T-helper 17 cell (primary cell): Measurements from ENCODE around the gene SERINC4. TPM values are rescaled to one million over a fixed set of nuclear protein-coding genes. Genes with fewer than 3 reads are reported as not detected.
A peak's percentile ranks its signal among the peaks of the same experiment; 100 is the strongest.

Source experiments
- ATAC-seq: fragments of 150-1000 bp; cut with Tn5 transposase; 2 replicates; pipeline ENCODE4 v1.10.0; 2021; ENCODE audit warnings: mild to moderate bottlenecking, moderate library complexity
- DNase-seq, 3 donors: peaks; one replicate each; pipeline versions ENCODE4 v3.0.0 to v3.0.0-alpha.2; 2020 to 2021
- H3K9me3 ChIP-seq: one replicate; pipeline ENCODE4 v1.7.0; 2013; ENCODE audit warnings: low read length, mild to moderate bottlenecking; ENCODE audit not compliant: control insufficient read depth, poor library complexity, severe bottlenecking
- H3K27ac Mint-ChIP-seq: one replicate; pipeline ENCODE4 v1.8.0; 2022; ENCODE audit warnings: mild to moderate bottlenecking, moderate library complexity, mixed read lengths
- H3K27me3 Mint-ChIP-seq: one replicate; pipeline ENCODE4 v1.8.0; 2022; ENCODE audit warnings: mixed read lengths
- H3K36me3 Mint-ChIP-seq: one replicate; pipeline ENCODE4 v1.8.0; 2022; ENCODE audit warnings: low read depth, mixed read lengths
- H3K4me1 Mint-ChIP-seq: one replicate; pipeline ENCODE4 v1.8.0; 2022; ENCODE audit warnings: mild to moderate bottlenecking, mixed read lengths
- H3K4me3 Mint-ChIP-seq: one replicate; pipeline ENCODE4 v1.8.0; 2022; ENCODE audit warnings: mild to moderate bottlenecking, moderate library complexity, mixed read lengths
- total RNA-seq, 4 donors: library from RNA in 2 of 4; stranded (reverse) in 2 of 4; gene quantifications; one replicate each; pipeline ENCODE4 v1.2.3 and lab custom pipeline; 2022 to 2026

Gene SERINC4
- total RNA-seq, 2 donors from 2014 or later = 0.32 TPM; not detected in 1

GRCh38 chr15:43791993-43792760, 7.8 kb downstream of the SERINC4 start, which contains the start of gene SERF2:
Gene SERF2 (plus strand): TSS chr15:43792320. CDS start chr15:43792377, 57 bp downstream.
- DNase-seq (peak; percentile 97 to 99 (median 98)), ATAC-seq (peak; percentile 96)
- H3K4me1 Mint-ChIP-seq = peaks cover 31% of the 10 kb centered on the region
- H3K27me3 Mint-ChIP-seq = no peaks in the 10 kb centered on the region
- peak within 1 kb of the TSS; percentile 96 for H3K4me3 Mint-ChIP-seq
- peak within 1 kb of the TSS; percentile 98 for H3K27ac Mint-ChIP-seq
- H3K9me3 ChIP-seq = no peaks in the 10 kb centered on the region
- H3K36me3 Mint-ChIP-seq = peaks cover 11% of the 10 kb centered on the region

GRCh38 chr15:43789409-43789808, 10.6 kb downstream of the SERINC4 start:
- no peak for ATAC-seq
- H3K27ac Mint-ChIP-seq = no peak overlapping the region

GRCh38 chr15:43779016-43779415, 21.0 kb downstream of the SERINC4 start:
- Mint-ChIP-seq H3K27ac (no peak overlapping the region), H3K27me3 (no peaks in the 10 kb centered on the region), H3K36me3 (no peaks in the 10 kb centered on the region), H3K4me1 (peaks cover 15% of the 10 kb centered on the region), H3K4me3 (peak overlapping the region; percentile 75)
- DNase-seq (no peak), ATAC-seq (no peak)
- no peaks in the 10 kb centered on the region for H3K9me3 ChIP-seq

More at GRCh38 chr15:43789409-43789808, 10.6 kb downstream of the SERINC4 start:
- peaks cover 12% of the 10 kb centered on the region for H3K4me1 Mint-ChIP-seq
- H3K9me3 ChIP-seq = no peaks in the 10 kb centered on the region
- no peak for DNase-seq
- peaks cover 8% of the 10 kb centered on the region for H3K36me3 Mint-ChIP-seq
- H3K4me3 Mint-ChIP-seq = no peak overlapping the region
- H3K27me3 Mint-ChIP-seq = no peaks in the 10 kb centered on the region

- peak overlapping the region; percentile 79 for H3K27ac Mint-ChIP-seq
- peak; percentile 72 to 78 (median 77) for DNase-seq
- peak overlapping the region; percentile 93 for H3K4me3 Mint-ChIP-seq
- H3K27me3 Mint-ChIP-seq = no peaks in the 10 kb centered on the region
- no peaks in the 10 kb centered on the region for H3K36me3 Mint-ChIP-seq
- peaks cover 15% of the 10 kb centered on the region for H3K4me1 Mint-ChIP-seq
- H3K9me3 ChIP-seq = no peaks in the 10 kb centered on the region
- ATAC-seq = peak; percentile 74
Observed at GRCh38 chr15:43777267-43777914, 22.6 kb downstream of the SERINC4 start.

GRCh38 chr15:43776718-43777266, 23.2 kb downstream of the SERINC4 start, which contains the start of gene ELL3:
Gene ELL3 (minus strand): TSS chr15:43776966. CDS start chr15:43776901, 65 bp downstream.
- ATAC-seq = peak; percentile 83
- no peaks in the 10 kb centered on the region for H3K9me3 ChIP-seq
- Mint-ChIP-seq H3K27me3 (no peaks in the 10 kb centered on the region), H3K27ac (peak within 1 kb of the TSS; percentile 79), H3K36me3 (no peaks in the 10 kb centered on the region), H3K4me1 (peaks cover 15% of the 10 kb centered on the region), H3K4me3 (peak within 1 kb of the TSS; percentile 93)
- DNase-seq = peak; percentile 52 to 73 (median 72)

- H3K9me3 ChIP-seq = no peaks in the 10 kb centered on the region
- ATAC-seq (peak; percentile 3), DNase-seq (peak in 2 of 3 donors; percentile 13)
- H3K4me3 Mint-ChIP-seq = peak overlapping the region; percentile 93
- H3K27me3 Mint-ChIP-seq = no peaks in the 10 kb centered on the region
- H3K36me3 Mint-ChIP-seq = no peaks in the 10 kb centered on the region
- peak overlapping the region; percentile 79 for H3K27ac Mint-ChIP-seq
- H3K4me1 Mint-ChIP-seq = peaks cover 15% of the 10 kb centered on the region
Observed at GRCh38 chr15:43776101-43776717, 23.8 kb downstream of the SERINC4 start.

- DNase-seq = no peak
- H3K4me3 Mint-ChIP-seq = peak overlapping the region; percentile 93
Observed at GRCh38 chr15:43775411-43775965, 24.5 kb downstream of the SERINC4 start.

GRCh38 chr15:43774062-43774461, 26.0 kb downstream of the SERINC4 start:
- Mint-ChIP-seq H3K4me3 (no peak overlapping the region), H3K36me3 (peaks cover 3% of the 10 kb centered on the region), H3K27me3 (no peaks in the 10 kb centered on the region), H3K27ac (peak overlapping the region; percentile 69), H3K4me1 (peaks cover 13% of the 10 kb centered on the region)
- DNase-seq = no peak
- no peaks in the 10 kb centered on the region for H3K9me3 ChIP-seq
- ATAC-seq = no peak

More at GRCh38 chr15:43775411-43775965, 24.5 kb downstream of the SERINC4 start:
- Mint-ChIP-seq H3K27me3 (no peaks in the 10 kb centered on the region), H3K4me1 (peaks cover 15% of the 10 kb centered on the region), H3K36me3 (peaks cover 3% of the 10 kb centered on the region), H3K27ac (peak overlapping the region; percentile 79)
- H3K9me3 ChIP-seq = no peaks in the 10 kb centered on the region
- no peak for ATAC-seq

GRCh38 chr15:43772624-43773023, 27.4 kb downstream of the SERINC4 start:
- Mint-ChIP-seq H3K4me3 (no peak overlapping the region), H3K4me1 (peaks cover 9% of the 10 kb centered on the region), H3K36me3 (peaks cover 3% of the 10 kb centered on the region), H3K27me3 (no peaks in the 10 kb centered on the region), H3K27ac (no peak overlapping the region)
- DNase-seq = no peak
- H3K9me3 ChIP-seq = no peaks in the 10 kb centered on the region
- no peak for ATAC-seq

- no peak for ATAC-seq
- no peak overlapping the region for H3K4me3 Mint-ChIP-seq
- H3K36me3 Mint-ChIP-seq = peaks cover 3% of the 10 kb centered on the region
- H3K9me3 ChIP-seq = no peaks in the 10 kb centered on the region
- no peak for DNase-seq
- no peaks in the 10 kb centered on the region for H3K27me3 Mint-ChIP-seq
- peaks cover 3% of the 10 kb centered on the region for H3K4me1 Mint-ChIP-seq
- no peak overlapping the region for H3K27ac Mint-ChIP-seq
Observed at GRCh38 chr15:43771816-43772215, 28.2 kb downstream of the SERINC4 start.

GRCh38 chr15:43769584-43770228, 30.3 kb downstream of the SERINC4 start:
- Mint-ChIP-seq H3K4me1 (no peaks in the 10 kb centered on the region), H3K36me3 (peaks cover 3% of the 10 kb centered on the region), H3K27ac (peak overlapping the region; percentile 34), H3K4me3 (no peak overlapping the region), H3K27me3 (no peaks in the 10 kb centered on the region)
- ATAC-seq = peak; percentile 83
- peak; percentile 22 to 46 (median 37) for DNase-seq
- H3K9me3 ChIP-seq = no peaks in the 10 kb centered on the region

- DNase-seq = no peak
- no peak overlapping the region for H3K4me3 Mint-ChIP-seq
- H3K36me3 Mint-ChIP-seq = peaks cover 3% of the 10 kb centered on the region
- H3K9me3 ChIP-seq = no peaks in the 10 kb centered on the region
- no peaks in the 10 kb centered on the region for H3K27me3 Mint-ChIP-seq
- H3K27ac Mint-ChIP-seq = peak overlapping the region; percentile 32
- H3K4me1 Mint-ChIP-seq = peaks cover 8% of the 10 kb centered on the region
- ATAC-seq = no peak
Observed at GRCh38 chr15:43763819-43764446, 36.1 kb downstream of the SERINC4 start.
